ENCODE measurements around the gene GOLGA2.

Gene GOLGA2

GRCh38 chr9:128266868-128267590 is 8.8 kb downstream of the GOLGA2 start:
- no peak for DNase-seq (ENCODE audit: low read depth in 1 of 2, low spot score in 1 of 2)
- TF ChIP-seq GABPA (IDR thresholded peaks at IDR 0.05; ENCODE audit: low read depth) = no peak
- TF ChIP-seq SPI1 (IDR thresholded peaks at IDR 0.05; ENCODE audit: borderline replicate concordance, low read depth) = no peak
- no peak for TF ChIP-seq POLR2AphosphoS5 (IDR thresholded peaks at IDR 0.05; ENCODE audit: low read depth)
- TF ChIP-seq, protein P1, sequence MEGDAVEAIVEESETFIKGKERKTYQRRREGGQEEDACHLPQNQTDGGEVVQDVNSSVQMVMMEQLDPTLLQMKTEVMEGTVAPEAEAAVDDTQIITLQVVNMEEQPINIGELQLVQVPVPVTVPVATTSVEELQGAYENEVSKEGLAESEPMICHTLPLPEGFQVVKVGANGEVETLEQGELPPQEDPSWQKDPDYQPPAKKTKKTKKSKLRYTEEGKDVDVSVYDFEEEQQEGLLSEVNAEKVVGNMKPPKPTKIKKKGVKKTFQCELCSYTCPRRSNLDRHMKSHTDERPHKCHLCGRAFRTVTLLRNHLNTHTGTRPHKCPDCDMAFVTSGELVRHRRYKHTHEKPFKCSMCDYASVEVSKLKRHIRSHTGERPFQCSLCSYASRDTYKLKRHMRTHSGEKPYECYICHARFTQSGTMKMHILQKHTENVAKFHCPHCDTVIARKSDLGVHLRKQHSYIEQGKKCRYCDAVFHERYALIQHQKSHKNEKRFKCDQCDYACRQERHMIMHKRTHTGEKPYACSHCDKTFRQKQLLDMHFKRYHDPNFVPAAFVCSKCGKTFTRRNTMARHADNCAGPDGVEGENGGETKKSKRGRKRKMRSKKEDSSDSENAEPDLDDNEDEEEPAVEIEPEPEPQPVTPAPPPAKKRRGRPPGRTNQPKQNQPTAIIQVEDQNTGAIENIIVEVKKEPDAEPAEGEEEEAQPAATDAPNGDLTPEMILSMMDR (IDR thresholded peaks at IDR 0.05; ENCODE audit: insufficient read depth, low read length) = no peak
- TF ChIP-seq REST (IDR thresholded peaks at IDR 0.05; ENCODE audit: insufficient replicate concordance, low read depth) = no peak
- Histone ChIP-seq H3K4me3 (replicated peaks; ENCODE audit: insufficient read depth, low read length) (no peak overlapping the region), H3K27me3 (ENCODE audit: insufficient read depth, poor library complexity, severe bottlenecking) (no peaks in the 10 kb centered on the region), H3K27ac (replicated peaks) (no peak overlapping the region)

DNA sequence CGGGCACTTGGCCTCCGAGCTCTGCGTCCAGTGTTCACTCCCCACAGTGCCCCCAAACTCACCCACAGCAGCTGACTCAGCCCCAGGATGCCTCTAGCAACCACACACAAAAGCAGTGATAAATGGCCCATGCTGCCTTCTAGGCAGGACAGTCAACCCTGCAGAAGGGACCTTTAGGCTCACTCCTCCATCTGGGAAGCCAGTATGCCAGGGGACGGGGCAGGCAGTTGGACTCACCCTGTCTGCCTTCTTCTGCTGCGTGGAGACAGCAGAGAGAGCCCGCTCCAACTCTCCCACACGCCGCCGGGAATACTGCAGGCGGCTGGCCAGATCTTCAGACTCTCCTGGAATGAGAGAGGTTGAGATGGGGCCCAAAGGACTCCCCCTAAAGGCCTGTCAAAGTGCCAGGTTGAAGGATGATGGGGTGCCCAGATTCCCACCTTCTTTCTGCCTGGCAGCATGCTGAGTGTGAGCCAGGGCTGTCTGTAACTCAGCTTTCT is 10.4 kb downstream of the GOLGA2 start:
- no peaks in the 10 kb centered on the region for H3K27me3 ChIP-seq (ENCODE audit: insufficient read depth, poor library complexity, severe bottlenecking)
- DNase-seq (ENCODE audit: low read depth in 1 of 2, low spot score in 1 of 2) = no peak
- no peak for TF ChIP-seq SPI1 (IDR thresholded peaks at IDR 0.05; ENCODE audit: borderline replicate concordance, low read depth)
- TF ChIP-seq POLR2AphosphoS5 (IDR thresholded peaks at IDR 0.05; ENCODE audit: low read depth) = no peak
- TF ChIP-seq REST (IDR thresholded peaks at IDR 0.05; ENCODE audit: insufficient replicate concordance, low read depth) = no peak
- TF ChIP-seq, protein P1 (IDR thresholded peaks at IDR 0.05; ENCODE audit: insufficient read depth, low read length) = no peak
- no peak for TF ChIP-seq GABPA (IDR thresholded peaks at IDR 0.05; ENCODE audit: low read depth)
- H3K4me3 ChIP-seq (replicated peaks; ENCODE audit: insufficient read depth, low read length) = no peak overlapping the region
- no peak overlapping the region for H3K27ac ChIP-seq (replicated peaks)

GRCh38 chr9:128262687-128263086 is 13.1 kb downstream of the GOLGA2 start:
- DNase-seq (ENCODE audit: low read depth in 1 of 2, low spot score in 1 of 2) = no peak
- Histone ChIP-seq H3K27ac (replicated peaks) (no peak overlapping the region), H3K27me3 (ENCODE audit: insufficient read depth, poor library complexity, severe bottlenecking) (no peaks in the 10 kb centered on the region), H3K4me3 (replicated peaks; ENCODE audit: insufficient read depth, low read length) (no peak overlapping the region)
- TF ChIP-seq SPI1 (IDR thresholded peaks at IDR 0.05; ENCODE audit: borderline replicate concordance, low read depth) (no peak), POLR2AphosphoS5 (IDR thresholded peaks at IDR 0.05; ENCODE audit: low read depth) (no peak), REST (IDR thresholded peaks at IDR 0.05; ENCODE audit: insufficient replicate concordance, low read depth) (no peak), GABPA (IDR thresholded peaks at IDR 0.05; ENCODE audit: low read depth) (no peak)
- TF ChIP-seq, protein P1 (IDR thresholded peaks at IDR 0.05; ENCODE audit: insufficient read depth, low read length) = no peak

All from HL-60 (cell line).